Astrocyte (in vitro differentiated cells and primary cell): ENCODE measurements around the gene FZD2. TPM values are rescaled to one million over a fixed set of nuclear protein-coding genes. Genes with fewer than 3 reads are reported as not detected.

ENCODE experiments used
- DNase-seq: peaks from one replicate; pipeline ENCODE4 v3.0.0-alpha.2; 2010; ENCODE audit warnings: low read depth
- FAIRE-seq: peaks from 2 replicates; lab custom pipeline; 2011; peaks lifted over from hg19 to GRCh38; lab: Jason Lieb, UNC
- H2AFZ ChIP-seq: 2 replicates; pipeline ENCODE4 v1.6.0; 2012; ENCODE audit warnings: low read depth, low read length, inconsistent platforms
- H3K27ac ChIP-seq: 2 replicates; pipeline ENCODE4 v1.5.1; 2011; ENCODE audit warnings: low read depth, low read length, inconsistent platforms
- H3K27me3 ChIP-seq: 2 replicates; pipeline ENCODE4 v1.6.0; 2011; ENCODE audit warnings: low read length, inconsistent platforms; ENCODE audit not compliant: insufficient read depth
- H3K36me3 ChIP-seq: 2 replicates; pipeline ENCODE4 v1.5.1; 2011; ENCODE audit warnings: low read length, inconsistent platforms; ENCODE audit not compliant: insufficient read depth
- H3K4me1 ChIP-seq: 2 replicates; pipeline ENCODE4 v1.5.1; 2011; ENCODE audit warnings: low read length, inconsistent platforms; ENCODE audit not compliant: insufficient read depth
- H3K4me2 ChIP-seq: 2 replicates; pipeline ENCODE4 v1.6.0; 2012; ENCODE audit warnings: low read length, inconsistent platforms
- H3K4me3 ChIP-seq: 2 replicates; pipeline ENCODE4 v1.5.1; 2011; ENCODE audit warnings: low read depth, mild to moderate bottlenecking, low read length, inconsistent platforms; ENCODE audit not compliant: insufficient read depth
- H3K79me2 ChIP-seq: 2 replicates; pipeline ENCODE4 v1.6.0; 2012; ENCODE audit warnings: mild to moderate bottlenecking, low read length, inconsistent platforms; ENCODE audit not compliant: insufficient read depth
- H3K9ac ChIP-seq: 2 replicates; pipeline ENCODE4 v1.6.0; 2012; ENCODE audit warnings: mild to moderate bottlenecking, low read length, inconsistent platforms
- H3K9me3 ChIP-seq: 2 replicates; pipeline ENCODE4 v1.5.1; 2012; ENCODE audit warnings: low read depth, mild to moderate bottlenecking, low read length, inconsistent platforms; ENCODE audit not compliant: insufficient read depth
- H4K20me1 ChIP-seq: 2 replicates; pipeline ENCODE4 v1.6.0; 2012; ENCODE audit warnings: low read length, inconsistent platforms; ENCODE audit not compliant: insufficient read depth
- H3K27ac Mint-ChIP-seq: one replicate; pipeline ENCODE4 v1.8.0; 2021; ENCODE audit warnings: mild to moderate bottlenecking, mixed read lengths; ENCODE audit not compliant: unreplicated experiment
- H3K27me3 Mint-ChIP-seq: one replicate; pipeline ENCODE4 v1.8.0; 2021; ENCODE audit warnings: low read depth, mixed read lengths; ENCODE audit not compliant: unreplicated experiment
- H3K36me3 Mint-ChIP-seq: one replicate; pipeline ENCODE4 v1.8.0; 2021; ENCODE audit warnings: low read depth, mixed read lengths; ENCODE audit not compliant: unreplicated experiment
- H3K4me1 Mint-ChIP-seq: one replicate; pipeline ENCODE4 v1.8.0; 2021; ENCODE audit warnings: low read depth, mixed read lengths; ENCODE audit not compliant: unreplicated experiment
- H3K4me3 Mint-ChIP-seq: one replicate; pipeline ENCODE4 v1.8.0; 2021; ENCODE audit warnings: mild to moderate bottlenecking, moderate library complexity, mixed read lengths; ENCODE audit not compliant: unreplicated experiment
- H3K9me3 Mint-ChIP-seq: one replicate; pipeline ENCODE4 v1.8.0; 2021; ENCODE audit warnings: mild to moderate bottlenecking, mixed read lengths; ENCODE audit not compliant: unreplicated experiment
- CTCF ChIP-seq: IDR thresholded peaks from 2 replicates; pipeline ENCODE4 v1.5.1; 2011; ENCODE audit warnings: low read depth, mild to moderate bottlenecking, inconsistent platforms, low read length, moderate library complexity; ENCODE audit not compliant: insufficient read depth
- EZH2 ChIP-seq: IDR thresholded peaks from 2 replicates; pipeline ENCODE4 v1.6.1; 2012; ENCODE audit warnings: mild to moderate bottlenecking, low read length, inconsistent platforms; ENCODE audit not compliant: insufficient read depth
- total RNA-seq: library from RNA; stranded (reverse); gene quantifications from 2 replicates; pipeline ENCODE4 v1.2.1, GENCODE V29; 2021

The FZD2 gene
- total RNA-seq, 1 donor from 2014 or later = 97.6 TPM

- no peak overlapping the region for H3K9ac ChIP-seq
- no peaks in the 10 kb centered on the region for H3K4me1 ChIP-seq
- Mint-ChIP-seq H3K27me3 (peaks cover 2% of the 10 kb centered on the region), H3K27ac (no peak overlapping the region), H3K9me3 (no peaks in the 10 kb centered on the region), H3K4me3 (no peak overlapping the region), H3K36me3 (peaks cover 3% of the 10 kb centered on the region), H3K4me1 (peaks cover 1% of the 10 kb centered on the region)
- no peak overlapping the region for H3K27ac ChIP-seq
- H2AFZ ChIP-seq = no peak overlapping the region
- no peaks in the 10 kb centered on the region for H3K79me2 ChIP-seq
- H3K4me3 ChIP-seq = no peak overlapping the region
- no peaks in the 10 kb centered on the region for H3K9me3 ChIP-seq
- FAIRE-seq = no peak
- no peaks in the 10 kb centered on the region for H3K36me3 ChIP-seq
- H3K4me2 ChIP-seq = no peak overlapping the region
- TF ChIP-seq CTCF (no peak), EZH2 (no peak)
- no peaks in the 10 kb centered on the region for H4K20me1 ChIP-seq
- H3K27me3 ChIP-seq = no peaks in the 10 kb centered on the region
- DNase-seq = no peak
These were observed 15.5 kb downstream of the FZD2 start for GRCh38 chr17:44572801-44573200.

GRCh38 chr17:44575403-44575802 is 18.1 kb downstream of the FZD2 start:
- peaks cover 3% of the 10 kb centered on the region for H3K36me3 Mint-ChIP-seq
- Histone ChIP-seq H3K4me2 (no peak overlapping the region), H3K9me3 (no peaks in the 10 kb centered on the region), H3K36me3 (no peaks in the 10 kb centered on the region), H3K9ac (no peak overlapping the region), H3K27ac (no peak overlapping the region), H2AFZ (no peak overlapping the region), H3K4me1 (no peaks in the 10 kb centered on the region), H4K20me1 (no peaks in the 10 kb centered on the region), H3K27me3 (peaks cover 2% of the 10 kb centered on the region), H3K4me3 (no peak overlapping the region), H3K79me2 (no peaks in the 10 kb centered on the region)
- no peak overlapping the region for H3K4me3 Mint-ChIP-seq
- no peak overlapping the region for H3K27ac Mint-ChIP-seq
- no peak for TF ChIP-seq CTCF
- no peak for TF ChIP-seq EZH2
- peaks cover 4% of the 10 kb centered on the region for H3K27me3 Mint-ChIP-seq
- H3K4me1 Mint-ChIP-seq = peaks cover 5% of the 10 kb centered on the region
- no peaks in the 10 kb centered on the region for H3K9me3 Mint-ChIP-seq
- no peak for DNase-seq
- no peak for FAIRE-seq

- Histone ChIP-seq H3K9ac (no peak overlapping the region), H2AFZ (no peak overlapping the region), H3K27ac (no peak overlapping the region), H4K20me1 (no peaks in the 10 kb centered on the region), H3K36me3 (no peaks in the 10 kb centered on the region), H3K27me3 (peaks cover 2% of the 10 kb centered on the region), H3K9me3 (no peaks in the 10 kb centered on the region), H3K4me3 (no peak overlapping the region), H3K79me2 (no peaks in the 10 kb centered on the region), H3K4me2 (no peak overlapping the region), H3K4me1 (no peaks in the 10 kb centered on the region)
- Mint-ChIP-seq H3K27me3 (peaks cover 4% of the 10 kb centered on the region), H3K27ac (no peak overlapping the region), H3K9me3 (no peaks in the 10 kb centered on the region), H3K4me1 (peaks cover 10% of the 10 kb centered on the region), H3K36me3 (no peaks in the 10 kb centered on the region), H3K4me3 (no peak overlapping the region)
- no peak for DNase-seq
- no peak for FAIRE-seq
- TF ChIP-seq CTCF (no peak), EZH2 (no peak)
These were observed 21.7 kb downstream of the FZD2 start for GRCh38 chr17:44578947-44579346.
